Activated naive CD8-positive, alpha-beta T cell treated with anti-CD3 and anti-CD28 coated beads for 36 hours (primary cell): ENCODE data around the gene S100A1. TPM values are rescaled to one million over a fixed set of nuclear protein-coding genes. Genes with fewer than 3 reads are reported as not detected.
A peak's percentile ranks its signal among the peaks of the same experiment; 100 is the strongest.

Source experiments
- DNase-seq: peaks from one replicate; pipeline ENCODE4 v3.0.0; 2021
- H3K27ac Mint-ChIP-seq: one replicate; pipeline ENCODE4 v1.8.0; 2022; ENCODE audit warnings: mild to moderate bottlenecking, moderate library complexity, mixed read lengths
- H3K27me3 Mint-ChIP-seq: one replicate; pipeline ENCODE4 v1.8.0; 2022; ENCODE audit warnings: mild to moderate bottlenecking, mixed read lengths
- H3K36me3 Mint-ChIP-seq: one replicate; pipeline ENCODE4 v1.8.0; 2021; ENCODE audit warnings: mild to moderate bottlenecking, mixed read lengths
- H3K4me1 Mint-ChIP-seq: one replicate; pipeline ENCODE4 v1.8.0; 2021; ENCODE audit warnings: mixed read lengths
- H3K4me3 Mint-ChIP-seq: one replicate; pipeline ENCODE4 v1.8.0; 2022; ENCODE audit warnings: mild to moderate bottlenecking, moderate library complexity, mixed read lengths
- H3K9me3 Mint-ChIP-seq: one replicate; pipeline ENCODE4 v1.8.0; 2022; ENCODE audit warnings: mixed read lengths
- total RNA-seq, 2 experiments: library from RNA; stranded (reverse); gene quantifications; one replicate each; pipeline ENCODE4 v1.2.3, GENCODE V29; 2021

The S100A1 gene
- total RNA-seq, 2 experiments from 2014 or later: not detected

GRCh38 chr1:153616144-153616916 lies 11.9 kb upstream of the S100A1 start, which contains the start of gene S100A14:
TSS of gene S100A14 (minus strand) at chr1:153616325. CDS start at chr1:153615858, 467 bp downstream.
- no peak for DNase-seq

DNA sequence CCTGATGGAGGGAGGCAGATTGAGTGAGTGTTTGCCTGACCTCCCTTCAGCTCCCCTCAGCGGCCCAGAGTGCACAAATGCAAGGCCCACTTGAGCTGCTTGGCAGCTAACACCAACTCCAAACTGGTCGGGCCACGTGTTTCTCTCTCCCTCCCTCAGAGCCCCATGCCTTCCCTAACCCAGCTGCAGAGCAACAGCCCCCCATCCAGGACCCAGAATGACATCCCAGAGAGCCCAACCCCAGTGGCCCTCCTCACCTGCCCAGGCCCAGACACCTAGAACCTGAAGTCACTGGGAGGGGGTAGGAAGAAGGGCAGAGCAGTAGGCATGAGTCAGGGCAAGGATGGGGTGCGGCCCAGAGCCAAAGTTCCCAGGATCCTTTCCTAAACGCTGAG lies 11.3 kb upstream of the S100A1 start:
- Mint-ChIP-seq H3K4me3 (peak overlapping the region; percentile 2), H3K27ac (no peak overlapping the region), H3K9me3 (no peaks in the 10 kb centered on the region), H3K27me3 (no peaks in the 10 kb centered on the region), H3K36me3 (no peaks in the 10 kb centered on the region), H3K4me1 (peaks cover 2% of the 10 kb centered on the region)
- no peak for DNase-seq

More at GRCh38 chr1:153616144-153616916, 11.9 kb upstream of the S100A1 start, which contains the start of gene S100A14:
- Mint-ChIP-seq H3K36me3 (no peaks in the 10 kb centered on the region), H3K27me3 (no peaks in the 10 kb centered on the region), H3K4me1 (peaks cover 2% of the 10 kb centered on the region), H3K9me3 (no peaks in the 10 kb centered on the region), H3K4me3 (peak within 1 kb of the TSS; percentile 2), H3K27ac (no peak within 1 kb of the TSS)

DNA sequence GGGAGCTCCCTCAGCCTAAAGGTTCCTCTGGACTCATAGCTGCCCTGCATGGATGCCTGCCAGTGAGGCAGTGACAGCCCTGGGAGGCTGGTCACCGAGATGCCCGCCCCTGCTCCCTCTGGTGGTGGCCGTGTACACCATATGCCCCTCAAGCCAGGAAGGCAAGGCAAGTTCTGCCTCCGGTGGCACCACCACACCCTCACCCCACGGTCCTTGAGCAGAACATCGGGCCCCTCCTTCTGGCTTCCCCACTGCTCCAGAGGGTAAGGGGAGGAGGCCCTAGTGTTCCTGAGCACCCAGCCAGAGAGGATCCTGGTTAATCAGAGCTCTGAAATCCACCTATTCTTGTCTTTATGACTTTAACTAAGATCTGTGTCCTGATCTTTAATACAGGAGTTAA lies 10.6 kb upstream of the S100A1 start:
- no peak for DNase-seq
- Mint-ChIP-seq H3K4me3 (no peak overlapping the region), H3K27me3 (no peaks in the 10 kb centered on the region), H3K9me3 (no peaks in the 10 kb centered on the region), H3K36me3 (no peaks in the 10 kb centered on the region), H3K4me1 (peaks cover 2% of the 10 kb centered on the region), H3K27ac (no peak overlapping the region)

GRCh38 chr1:153619171-153619570 lies 9.1 kb upstream of the S100A1 start:
- H3K4me1 Mint-ChIP-seq: peaks cover 2% of the 10 kb centered on the region
- H3K27me3 Mint-ChIP-seq: no peaks in the 10 kb centered on the region
- H3K27ac Mint-ChIP-seq: no peak overlapping the region
- H3K4me3 Mint-ChIP-seq: no peak overlapping the region
- no peak for DNase-seq
- no peaks in the 10 kb centered on the region for H3K36me3 Mint-ChIP-seq
- H3K9me3 Mint-ChIP-seq: no peaks in the 10 kb centered on the region

DNA sequence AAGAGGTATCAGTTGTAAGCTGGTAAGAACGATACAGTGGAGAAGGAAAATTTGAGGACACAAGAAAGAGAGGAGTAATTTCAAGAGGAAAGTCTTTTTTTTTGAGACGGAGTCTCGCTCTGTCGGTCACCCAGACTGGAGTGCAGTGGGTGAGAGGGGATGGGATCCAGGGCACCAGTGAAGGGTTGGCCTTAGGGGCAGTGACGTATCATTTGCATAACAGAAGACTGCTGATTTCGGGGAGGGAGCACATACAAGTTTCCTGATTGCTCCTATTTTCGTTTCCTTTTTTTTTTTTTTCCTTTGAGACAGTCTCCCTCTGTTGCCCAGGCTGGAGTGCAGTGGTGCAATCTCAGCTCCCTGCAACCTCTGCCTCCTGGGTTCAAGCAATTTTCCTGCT lies 5.1 kb upstream of the S100A1 start:
- no peak for DNase-seq
- Mint-ChIP-seq H3K27me3 (peaks cover 5% of the 10 kb centered on the region), H3K36me3 (no peaks in the 10 kb centered on the region), H3K27ac (no peak overlapping the region), H3K4me3 (no peak overlapping the region), H3K4me1 (no peaks in the 10 kb centered on the region), H3K9me3 (no peaks in the 10 kb centered on the region)

- no peak overlapping the region for H3K27ac Mint-ChIP-seq
These were observed 3.1 kb upstream of the S100A1 start for GRCh38 chr1:153624965-153625611.

DNA sequence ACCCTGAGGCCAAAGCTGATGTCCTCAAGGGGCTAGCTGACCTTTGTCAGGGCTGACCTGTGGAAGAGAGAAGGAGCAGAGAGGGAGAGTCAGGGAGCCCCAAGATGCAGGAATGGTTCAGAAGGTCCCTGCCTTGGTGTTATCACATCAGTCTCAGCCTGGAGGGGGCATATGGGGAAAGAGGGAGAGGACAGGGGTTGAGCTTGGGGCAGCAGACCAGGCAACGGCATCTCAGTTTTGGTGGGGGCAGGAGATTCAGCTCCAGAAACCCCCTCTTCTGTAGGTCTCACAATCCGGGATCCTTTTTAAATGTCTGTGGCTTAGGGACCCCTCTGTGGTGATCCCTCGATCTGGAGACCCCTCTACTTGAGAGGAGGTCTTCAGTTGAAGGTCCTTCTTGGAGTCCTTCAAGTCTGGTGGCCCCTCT lies 1.7 kb upstream of the S100A1 start:
- Mint-ChIP-seq H3K27me3 (peaks cover 5% of the 10 kb centered on the region), H3K9me3 (no peaks in the 10 kb centered on the region), H3K36me3 (no peaks in the 10 kb centered on the region), H3K4me3 (no peak overlapping the region), H3K4me1 (peaks cover 2% of the 10 kb centered on the region), H3K27ac (peak overlapping the region; percentile 46)
- DNase-seq: no peak

More at GRCh38 chr1:153624965-153625611, 3.1 kb upstream of the S100A1 start:
- no peak for DNase-seq
- peaks cover 5% of the 10 kb centered on the region for H3K27me3 Mint-ChIP-seq
- no peaks in the 10 kb centered on the region for H3K4me1 Mint-ChIP-seq
- no peaks in the 10 kb centered on the region for H3K36me3 Mint-ChIP-seq
- H3K4me3 Mint-ChIP-seq: no peak overlapping the region
- no peaks in the 10 kb centered on the region for H3K9me3 Mint-ChIP-seq

- H3K9me3 Mint-ChIP-seq: no peaks in the 10 kb centered on the region
- H3K27me3 Mint-ChIP-seq: peaks cover 5% of the 10 kb centered on the region
- H3K36me3 Mint-ChIP-seq: no peaks in the 10 kb centered on the region
- H3K27ac Mint-ChIP-seq: peak within 1 kb of the TSS; percentile 46
- H3K4me1 Mint-ChIP-seq: peaks cover 5% of the 10 kb centered on the region
- no peak for DNase-seq
- H3K4me3 Mint-ChIP-seq: no peak within 1 kb of the TSS
These were observed 1.1 kb upstream of the S100A1 start, which contains the start of gene S100A13 for GRCh38 chr1:153626904-153627714. TSS of gene S100A13 (minus strand) at chr1:153627505. CDS start at chr1:153626472, 1,033 bp downstream.

- Mint-ChIP-seq H3K4me1 (peaks cover 10% of the 10 kb centered on the region), H3K9me3 (no peaks in the 10 kb centered on the region), H3K36me3 (peaks cover 6% of the 10 kb centered on the region), H3K4me3 (no peak overlapping the region), H3K27ac (no peak overlapping the region), H3K27me3 (peaks cover 5% of the 10 kb centered on the region)
- DNase-seq: no peak
These were observed 556 bp downstream of the S100A1 start for GRCh38 chr1:153628638-153629342.

DNA sequence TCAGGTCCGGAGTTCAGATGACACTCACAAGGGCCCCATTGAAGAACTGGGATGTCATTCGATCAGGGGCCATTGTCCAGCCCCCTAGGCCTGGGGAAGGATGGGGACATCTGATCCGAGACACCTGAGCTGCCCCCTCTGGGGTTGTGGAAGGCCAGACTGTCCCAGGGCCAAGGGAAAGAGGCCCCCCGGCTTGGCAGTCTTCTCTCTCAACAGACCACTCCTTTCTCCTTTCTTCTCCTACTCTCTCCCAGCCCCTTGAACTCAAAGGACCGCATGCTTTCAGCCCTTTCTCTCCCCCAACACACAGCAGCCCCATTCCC lies 1.1 kb downstream of the S100A1 start:
- peaks cover 5% of the 10 kb centered on the region for H3K27me3 Mint-ChIP-seq

GRCh38 chr1:153629971-153630370 lies 1.7 kb downstream of the S100A1 start:
- H3K36me3 Mint-ChIP-seq: peaks cover 14% of the 10 kb centered on the region
- peaks cover 5% of the 10 kb centered on the region for H3K27me3 Mint-ChIP-seq
- no peak overlapping the region for H3K4me3 Mint-ChIP-seq
- no peak overlapping the region for H3K27ac Mint-ChIP-seq
- peaks cover 10% of the 10 kb centered on the region for H3K4me1 Mint-ChIP-seq
- DNase-seq: no peak
- H3K9me3 Mint-ChIP-seq: no peaks in the 10 kb centered on the region

More for the DNA sequence above, 1.1 kb downstream of the S100A1 start:
- peaks cover 10% of the 10 kb centered on the region for H3K4me1 Mint-ChIP-seq
- no peak overlapping the region for H3K27ac Mint-ChIP-seq
- no peak overlapping the region for H3K4me3 Mint-ChIP-seq
- DNase-seq: no peak
- H3K9me3 Mint-ChIP-seq: no peaks in the 10 kb centered on the region
- H3K36me3 Mint-ChIP-seq: peaks cover 10% of the 10 kb centered on the region

GRCh38 chr1:153630384-153630783 lies 2.1 kb downstream of the S100A1 start:
- H3K36me3 Mint-ChIP-seq: peaks cover 16% of the 10 kb centered on the region
- no peak overlapping the region for H3K4me3 Mint-ChIP-seq
- no peak overlapping the region for H3K27ac Mint-ChIP-seq
- no peaks in the 10 kb centered on the region for H3K9me3 Mint-ChIP-seq
- peaks cover 5% of the 10 kb centered on the region for H3K27me3 Mint-ChIP-seq
- no peak for DNase-seq
- peaks cover 10% of the 10 kb centered on the region for H3K4me1 Mint-ChIP-seq

DNA sequence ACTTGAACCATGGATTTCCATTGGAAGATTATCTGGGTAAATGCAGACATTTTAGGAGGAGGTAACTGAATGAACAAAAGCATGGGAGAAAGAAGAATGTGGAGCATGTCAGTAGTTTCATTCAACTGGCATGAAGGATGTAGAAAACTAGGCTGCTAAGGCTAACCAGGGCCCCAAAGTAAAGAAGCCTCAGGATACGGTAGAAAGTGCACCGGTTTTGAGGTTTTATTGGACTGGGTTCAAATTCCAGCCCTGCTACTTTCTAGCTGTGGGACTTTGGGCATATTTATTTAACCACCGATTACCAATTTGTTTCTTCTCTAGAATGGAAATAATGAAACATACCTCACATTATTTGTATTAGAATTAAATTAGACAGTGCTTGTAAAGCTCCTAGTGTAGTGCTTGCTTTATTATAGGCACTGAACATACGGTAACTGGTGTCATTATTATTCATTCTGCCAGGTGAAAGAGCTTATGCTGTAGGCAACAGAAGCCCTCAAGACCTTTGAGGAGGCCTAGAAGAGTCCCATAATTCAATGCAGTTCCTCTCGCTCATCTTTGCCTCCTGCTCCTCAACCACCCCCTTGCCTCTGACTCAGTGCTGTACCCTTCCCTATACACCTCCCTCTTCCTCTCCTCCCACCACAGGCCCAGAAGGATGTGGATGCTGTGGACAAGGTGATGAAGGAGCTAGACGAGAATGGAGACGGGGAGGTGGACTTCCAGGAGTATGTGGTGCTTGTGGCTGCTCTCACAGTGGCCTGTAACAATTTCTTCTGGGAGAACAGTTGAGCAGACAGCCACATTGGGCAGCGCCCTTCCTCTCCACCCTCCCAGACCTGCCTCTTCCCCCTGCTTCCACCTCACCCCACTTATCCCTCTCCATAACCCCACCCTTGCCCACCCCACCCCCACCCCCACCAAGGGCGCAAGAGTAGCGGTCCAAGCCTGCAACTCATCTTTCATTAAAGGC lies 3.1 kb downstream of the S100A1 start:
- Mint-ChIP-seq H3K27ac (peak overlapping the region; percentile 54), H3K27me3 (peaks cover 5% of the 10 kb centered on the region), H3K4me3 (no peak overlapping the region), H3K9me3 (no peaks in the 10 kb centered on the region), H3K4me1 (peaks cover 13% of the 10 kb centered on the region), H3K36me3 (peaks cover 24% of the 10 kb centered on the region)
- no peak for DNase-seq
